Nucleus accumbens (tissue), 56 donors: ENCODE results near the gene PHLDB2.
A peak's percentile ranks its signal among the peaks of the same experiment; 100 is the strongest.
"Not testable (repeated sequence)": the region's sequence is repeated elsewhere in the genome, so short reads cannot be mapped to it uniquely, and the experiment has no call there.

Experiments used
- DNase-seq, 56 donors: peaks; one replicate each; lab custom pipeline; 2025; lab: John Stamatoyannopoulos, UW

The PHLDB2 gene

GRCh38 chr3:111859061-111859973, at the start of gene PHLDB2:
TSS of gene PHLDB2 (plus strand) at chr3:111859265. CDS start at chr3:111884078, 24,813 bp downstream.
- DNase-seq = peak in 3 of 56 donors; percentile 5 to 20 (median 13)

- DNase-seq = no peak
Measured at GRCh38 chr3:111810909-111811308, 48.2 kb upstream of the PHLDB2 start.

DNA sequence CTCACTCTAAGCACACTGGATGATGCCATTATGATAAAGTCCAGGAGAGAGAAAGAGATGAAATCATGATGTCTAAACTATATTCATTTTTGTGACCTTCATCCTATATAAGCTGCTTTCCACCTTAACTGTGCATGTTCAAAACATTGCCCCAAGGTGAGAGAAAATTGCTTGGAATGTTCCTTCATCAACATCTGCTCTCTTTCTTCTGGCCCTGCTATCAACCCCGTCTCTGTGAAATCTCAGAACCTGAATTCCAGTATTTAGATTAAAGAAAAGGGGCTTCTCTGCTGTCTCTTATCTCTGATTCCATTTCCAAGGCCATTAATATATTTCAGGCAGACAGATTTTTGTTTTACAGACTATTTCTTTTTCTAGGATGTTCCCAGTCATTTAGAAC, 47.3 kb upstream of the PHLDB2 start:
- no peak for DNase-seq

DNA sequence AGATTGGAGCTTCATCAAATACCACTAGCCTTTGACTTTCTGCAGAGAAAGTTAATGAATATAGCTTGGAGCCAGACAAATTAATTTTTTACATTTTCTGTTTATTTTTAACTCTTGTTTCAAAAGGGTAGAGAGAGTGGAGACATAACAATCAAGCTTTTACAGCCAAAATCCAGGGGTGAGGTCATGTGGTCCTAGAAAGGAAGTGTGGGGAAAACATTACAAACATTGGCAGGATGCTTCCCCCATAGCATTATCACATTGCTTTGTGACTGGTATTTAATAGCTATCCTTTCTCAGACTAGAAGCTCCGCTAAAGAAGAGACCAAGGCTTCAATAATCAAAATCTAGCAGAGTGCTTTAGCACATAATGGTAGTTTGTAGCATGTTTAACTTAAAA, 46.4 kb upstream of the PHLDB2 start:
- no peak for DNase-seq

DNA sequence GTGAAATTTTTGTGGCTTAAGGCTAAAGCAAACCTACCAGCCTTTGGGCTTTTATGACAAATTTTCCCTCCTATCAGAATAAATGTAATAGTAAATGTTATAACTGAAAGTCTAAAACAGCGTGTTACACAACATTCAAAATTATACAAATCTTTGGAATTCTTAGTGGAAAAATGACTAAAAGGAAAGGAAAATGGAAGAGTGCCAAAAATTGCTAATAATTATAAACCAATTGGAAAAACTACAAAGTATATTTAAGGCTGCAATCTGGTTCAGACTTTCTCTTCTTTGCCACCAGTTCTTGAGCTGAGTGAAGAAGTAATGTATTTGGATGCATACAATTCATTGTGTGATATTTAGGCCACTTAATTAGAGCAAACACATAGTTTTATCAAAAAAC, 45.6 kb upstream of the PHLDB2 start:
- no peak for DNase-seq

- no peak for DNase-seq
Measured at GRCh38 chr3:111813979-111814378, 45.1 kb upstream of the PHLDB2 start.

DNA sequence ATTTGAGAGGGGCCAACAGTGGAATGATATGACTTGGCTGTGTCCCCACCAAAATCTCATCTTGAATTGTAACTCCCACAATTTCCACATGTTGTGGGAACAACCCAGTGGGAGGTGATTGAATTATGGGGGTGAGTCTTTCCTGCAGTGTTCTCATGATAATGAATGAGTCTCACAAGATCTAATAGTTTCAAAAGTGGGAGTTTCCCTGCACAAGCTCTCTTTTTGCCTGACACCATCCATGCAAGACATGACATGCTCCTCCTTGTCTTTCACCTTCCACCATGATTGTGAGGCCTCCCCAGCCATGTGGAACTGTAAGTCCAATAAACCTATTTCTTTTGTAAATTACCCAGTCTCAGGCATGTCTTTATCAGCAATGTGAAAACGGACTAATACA, 42.3 kb upstream of the PHLDB2 start:
- DNase-seq = not testable (repeated sequence)

DNA sequence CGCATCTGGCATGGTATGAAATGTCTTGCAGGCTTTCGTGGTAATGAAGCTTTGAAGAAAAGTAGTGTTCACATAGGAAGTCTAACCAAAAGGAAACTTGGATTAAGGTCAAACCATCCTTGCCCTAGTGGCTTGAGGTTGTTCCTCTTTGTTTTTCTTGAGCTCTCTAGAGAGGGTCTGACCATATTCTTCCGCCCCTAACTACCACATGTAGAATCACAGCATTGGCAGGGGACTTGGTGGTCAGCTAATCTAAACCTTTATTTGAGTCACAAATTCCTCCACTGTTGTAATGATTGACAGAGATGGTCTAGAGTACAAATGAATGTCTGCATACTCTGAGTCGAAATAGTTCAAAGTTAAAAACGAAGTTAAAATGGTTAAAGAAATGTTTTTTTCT, 39.1 kb upstream of the PHLDB2 start:
- no peak for DNase-seq

DNA sequence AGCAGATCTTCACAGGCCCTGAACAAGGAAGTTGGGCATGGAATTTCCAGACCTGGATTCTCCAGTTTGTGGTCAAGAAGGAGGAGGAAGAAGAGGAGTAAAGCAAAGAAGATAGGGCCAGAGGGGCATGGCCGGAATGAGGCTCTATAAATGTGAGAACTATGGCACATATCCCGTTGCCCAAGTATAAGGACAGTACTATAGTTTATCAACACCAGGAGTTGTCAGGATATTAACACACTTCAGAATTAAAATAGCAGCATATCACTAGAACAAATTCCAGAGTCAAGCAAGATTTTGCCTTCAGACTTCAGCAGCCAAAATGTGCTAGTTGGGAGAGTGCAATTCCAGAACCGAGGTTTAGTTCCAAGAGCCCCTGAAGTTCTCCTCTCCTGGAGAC, 38.4 kb upstream of the PHLDB2 start:
- DNase-seq = no peak

- no peak for DNase-seq
Measured at GRCh38 chr3:111821891-111822290, 37.2 kb upstream of the PHLDB2 start.

DNA sequence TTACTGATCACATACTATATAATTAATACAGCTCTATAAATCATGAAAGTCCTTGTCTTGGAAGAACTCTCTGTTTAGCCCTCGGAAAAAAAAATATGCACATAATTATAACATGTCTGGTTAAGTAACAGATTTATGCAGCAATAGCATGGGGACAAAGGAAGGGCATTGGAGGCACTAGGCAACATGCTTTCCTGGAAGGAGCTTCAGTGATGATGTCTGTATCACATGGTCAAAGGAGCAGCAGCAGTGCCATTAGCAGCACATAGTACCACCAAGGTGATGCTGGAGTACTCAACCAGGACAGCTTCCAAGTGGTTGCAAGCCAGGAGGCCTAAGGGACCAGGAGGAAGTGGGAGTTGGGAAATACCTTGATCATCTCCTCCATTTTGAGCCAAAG, 36.3 kb upstream of the PHLDB2 start:
- no peak for DNase-seq

- DNase-seq = no peak
Measured at GRCh38 chr3:111823341-111823855, 35.7 kb upstream of the PHLDB2 start.

DNA sequence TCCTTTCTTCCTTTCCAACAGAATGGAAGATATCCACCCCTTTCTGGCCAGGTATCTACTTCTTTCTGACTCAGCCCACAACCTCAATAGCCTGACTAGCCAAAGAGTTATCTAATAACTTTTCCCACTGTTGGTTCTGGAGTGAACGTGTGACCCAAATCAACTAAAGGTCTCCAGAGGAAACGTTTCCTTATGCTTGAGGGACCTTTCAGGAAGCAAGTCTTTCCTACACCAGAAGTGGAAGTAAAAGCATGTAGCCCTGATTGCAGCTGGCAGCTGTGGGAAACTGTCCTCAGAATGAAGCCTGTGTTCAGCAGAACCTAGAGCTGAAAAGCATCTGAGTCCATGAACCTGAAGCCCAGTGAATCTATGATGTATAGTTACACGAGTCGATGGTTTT, 34.7 kb upstream of the PHLDB2 start:
- no peak for DNase-seq

DNA sequence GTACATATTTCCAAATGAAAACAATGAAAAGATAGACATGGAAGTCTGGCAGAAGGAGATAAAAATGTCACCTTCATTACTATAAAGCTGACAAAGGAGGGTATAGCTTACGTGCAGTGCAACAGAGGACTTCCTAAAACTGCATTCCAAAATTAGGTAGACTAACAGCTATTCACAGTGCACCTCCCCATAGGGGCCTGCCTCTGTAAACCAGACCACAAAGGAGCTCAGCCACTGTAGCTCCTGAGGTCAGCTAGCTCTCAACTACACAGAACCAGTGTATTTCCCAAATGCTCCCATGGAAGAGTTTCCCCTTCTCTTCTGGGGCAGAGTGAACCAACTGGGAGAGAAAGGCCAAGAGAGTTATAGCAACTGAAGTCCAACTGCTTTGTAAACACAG, 31.2 kb upstream of the PHLDB2 start:
- DNase-seq = no peak

DNA sequence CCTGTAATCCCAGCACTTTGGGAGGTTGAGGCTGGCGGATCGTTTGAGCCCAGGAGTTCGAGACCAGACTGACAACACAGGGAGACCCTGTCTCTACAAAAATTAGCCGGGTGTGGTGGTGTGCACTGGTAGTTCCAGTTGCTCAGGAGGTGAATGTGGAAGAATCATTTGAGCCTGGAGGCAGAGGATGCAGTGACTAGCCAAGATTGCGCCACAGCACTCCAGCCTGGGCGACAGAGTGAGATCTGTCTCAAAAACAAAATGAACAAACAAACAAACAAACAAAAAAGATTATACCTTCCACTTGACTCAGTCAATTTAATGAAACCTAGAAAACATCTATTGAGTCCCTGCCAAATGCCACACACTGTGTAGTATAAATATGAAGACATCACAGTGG, 30.5 kb upstream of the PHLDB2 start:
- no peak for DNase-seq

GRCh38 chr3:111829023-111829422, 30.0 kb upstream of the PHLDB2 start:
- no peak for DNase-seq

DNA sequence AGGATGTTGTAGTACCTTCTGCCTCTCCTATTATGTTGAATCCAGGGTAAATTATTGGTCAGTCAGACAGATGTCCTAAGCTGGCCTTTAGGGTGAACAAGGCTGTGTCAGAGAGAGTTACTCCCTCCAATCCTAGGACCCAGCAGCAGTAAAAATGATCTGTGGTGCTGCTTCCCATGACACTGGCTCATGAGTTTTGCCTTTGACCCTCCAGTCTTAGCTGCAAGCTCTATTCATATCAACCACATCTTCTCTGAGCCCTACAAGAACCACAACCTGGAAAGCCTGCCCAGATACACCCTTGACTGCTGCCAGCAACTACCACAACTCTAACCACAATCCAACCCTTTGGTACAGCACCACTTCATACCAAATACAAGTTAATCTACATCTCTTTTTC, 27.2 kb upstream of the PHLDB2 start:
- no peak for DNase-seq

GRCh38 chr3:111837112-111837511, 22.0 kb upstream of the PHLDB2 start:
- DNase-seq = no peak

DNA sequence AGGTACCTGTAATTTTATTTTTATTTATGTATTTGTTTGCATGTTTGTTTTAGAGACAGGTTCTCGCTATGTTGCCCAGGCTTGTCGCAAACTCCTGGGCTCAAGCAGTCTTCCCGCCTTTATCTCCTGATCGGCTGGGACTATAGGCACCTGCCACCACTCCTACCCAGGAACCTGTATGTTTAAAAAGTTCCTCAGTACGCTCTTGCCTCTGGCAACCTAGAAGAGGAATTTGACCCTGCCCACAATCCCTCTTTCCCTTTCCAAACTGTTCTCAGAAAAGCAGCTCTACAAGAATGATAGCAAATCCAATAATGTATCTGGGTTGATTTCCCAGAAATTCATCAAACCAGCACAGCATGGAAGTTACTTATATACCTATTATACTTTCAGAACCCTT, 20.9 kb upstream of the PHLDB2 start:
- DNase-seq = no peak

DNA sequence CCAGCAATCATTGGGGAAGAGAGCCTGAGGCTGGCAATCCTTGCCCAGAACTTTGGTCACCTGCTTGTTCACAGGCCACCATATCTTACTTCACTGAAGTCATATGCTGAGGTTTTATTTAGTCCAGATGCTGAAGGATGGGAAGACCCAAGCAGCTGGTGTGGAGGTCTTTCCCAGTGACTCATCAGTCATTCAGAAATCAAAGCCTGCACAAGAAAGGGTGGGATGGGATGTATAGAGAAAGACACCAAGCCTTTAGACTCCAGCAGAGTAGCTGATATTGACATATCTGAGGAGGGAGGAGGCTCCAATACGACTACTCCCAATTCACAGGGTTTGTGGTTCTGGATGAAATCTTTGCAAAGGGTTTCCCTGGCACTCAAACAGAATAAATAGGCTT, 13.0 kb upstream of the PHLDB2 start:
- no peak for DNase-seq

DNA sequence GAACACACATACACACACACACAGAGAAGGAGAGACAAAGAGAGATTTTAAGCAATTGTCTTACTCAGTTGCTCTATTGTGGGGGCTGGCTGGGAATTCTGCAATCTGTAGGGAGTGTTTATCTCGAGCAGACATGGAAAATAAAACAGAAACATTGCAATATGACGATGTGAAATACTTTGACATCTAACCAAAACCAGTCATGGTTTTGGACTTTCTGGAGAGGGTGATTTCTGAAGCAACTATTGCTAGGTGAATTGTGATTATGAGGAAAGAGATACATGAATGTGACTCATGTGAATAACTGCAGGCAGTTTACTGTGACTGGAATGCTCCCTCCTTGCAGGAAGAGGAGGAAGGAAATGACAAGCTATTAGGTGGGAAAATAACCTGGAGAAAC, 12.3 kb upstream of the PHLDB2 start:
- no peak for DNase-seq

GRCh38 chr3:111848283-111848682, 10.8 kb upstream of the PHLDB2 start:
- no peak for DNase-seq
